Inferior parietal cortex (tissue), 1 donor: ENCODE measurements around the gene SEC16B.

ENCODE experiments used
- DNase-seq: peaks from one replicate; pipeline ENCODE4 v3.0.0-alpha.2; 2016; ENCODE audit errors: extremely low spot score

Gene SEC16B

GRCh38 chr1:177944016-177944949 is 25.6 kb downstream of the SEC16B start:
- DNase-seq = no peak

GRCh38 chr1:177941976-177942375 is 27.9 kb downstream of the SEC16B start:
- no peak for DNase-seq

- DNase-seq = no peak
These were observed 29.2 kb downstream of the SEC16B start for GRCh38 chr1:177940682-177941081.

- no peak for DNase-seq
These were observed 31.9 kb downstream of the SEC16B start for GRCh38 chr1:177937931-177938330.

- no peak for DNase-seq
These were observed 32.6 kb downstream of the SEC16B start for GRCh38 chr1:177937174-177937770.

- DNase-seq = no peak
These were observed 34.0 kb downstream of the SEC16B start for GRCh38 chr1:177935638-177936415.

- no peak for DNase-seq
These were observed 34.9 kb downstream of the SEC16B start for GRCh38 chr1:177934927-177935326.

GRCh38 chr1:177934461-177934860 is 35.4 kb downstream of the SEC16B start:
- no peak for DNase-seq

- DNase-seq = no peak
These were observed 36.0 kb downstream of the SEC16B start for GRCh38 chr1:177933881-177934280.

- DNase-seq = no peak
These were observed 37.7 kb downstream of the SEC16B start for GRCh38 chr1:177932123-177932522.

- no peak for DNase-seq
These were observed 40.9 kb downstream of the SEC16B start for GRCh38 chr1:177928952-177929351.

- DNase-seq = no peak
These were observed 41.7 kb downstream of the SEC16B start for GRCh38 chr1:177928194-177928593.

- no peak for DNase-seq
These were observed 42.7 kb downstream of the SEC16B start for GRCh38 chr1:177927021-177927596.

- DNase-seq = no peak
These were observed 43.7 kb downstream of the SEC16B start for GRCh38 chr1:177926201-177926600.

GRCh38 chr1:177925006-177925405 is 44.9 kb downstream of the SEC16B start:
- no peak for DNase-seq

- no peak for DNase-seq
These were observed 46.4 kb downstream of the SEC16B start for GRCh38 chr1:177923441-177923840.

GRCh38 chr1:177922209-177922608 is 47.6 kb downstream of the SEC16B start:
- no peak for DNase-seq

GRCh38 chr1:177921590-177921989 is 48.3 kb downstream of the SEC16B start:
- DNase-seq = no peak

GRCh38 chr1:177920091-177920490 is 49.8 kb downstream of the SEC16B start:
- no peak for DNase-seq

- no peak for DNase-seq
These were observed 54.2 kb downstream of the SEC16B start for GRCh38 chr1:177915641-177916040.

GRCh38 chr1:177914603-177915002 is 55.3 kb downstream of the SEC16B start:
- no peak for DNase-seq
